WTC11 (cell line): ENCODE data around the gene WDPCP.

Experiments
- RORB ChIP-seq: fragments of 250-450 bp; sonication (Bioruptor Pico); IDR thresholded peaks from 2 replicates; pipeline ENCODE4 v1.9.0; 2021; ENCODE audit warnings: mild to moderate bottlenecking
- SP1 ChIP-seq: sonication (generic); formaldehyde crosslinking; conservative IDR thresholded peaks from 2 replicates; pipeline ENCODE4 v1.8.1; 2022; ENCODE audit warnings: missing genetic modification reagents
- TF ChIP-seq, protein P1 (sequence below): fragments of 200-600 bp; IDR thresholded peaks from 2 replicates; pipeline ENCODE4 v1.8.0; 2022; ENCODE audit warnings: antibody characterized with exemption
- TF ChIP-seq, protein P2 (sequence below): fragments of 250-450 bp; sonication (Bioruptor Pico); conservative IDR thresholded peaks from 2 replicates; pipeline ENCODE4 v1.9.0; 2021; ENCODE audit warnings: mild to moderate bottlenecking
- TF ChIP-seq, protein P3 (sequence below): fragments of 250-450 bp; sonication (Bioruptor Pico); IDR thresholded peaks from 2 replicates; pipeline ENCODE4 v2.1.2; 2022; ENCODE audit warnings: mild to moderate bottlenecking, moderate library complexity
- TF ChIP-seq, protein P4 (sequence below): sonication (generic); formaldehyde crosslinking; IDR thresholded peaks from 2 replicates; pipeline ENCODE4 v1.8.0; 2022; ENCODE audit warnings: mild to moderate bottlenecking, missing genetic modification reagents
- TF ChIP-seq, protein P5 (sequence below): sonication (generic); formaldehyde crosslinking; IDR thresholded peaks from 2 replicates; pipeline ENCODE4 v1.8.1; 2023; ENCODE audit warnings: mild to moderate bottlenecking, missing genetic modification reagents, moderate library complexity
- TF ChIP-seq, protein P6 (sequence below): fragments of 250-450 bp; sonication (Bioruptor Pico); IDR thresholded peaks from 2 replicates; pipeline ENCODE4 v1.9.0; 2021; ENCODE audit warnings: mild to moderate bottlenecking
- TF ChIP-seq, protein P7 (sequence below): sonication (generic); formaldehyde crosslinking; IDR thresholded peaks from 2 replicates; pipeline ENCODE4 v1.8.1; 2022; ENCODE audit warnings: missing genetic modification reagents, borderline replicate concordance
- TF ChIP-seq, protein P8 (sequence below): sonication (generic); formaldehyde crosslinking; conservative IDR thresholded peaks from 2 replicates; pipeline ENCODE4 v1.8.1; 2022; ENCODE audit warnings: mild to moderate bottlenecking, missing genetic modification reagents
- TF ChIP-seq, protein P9 (sequence below): sonication (generic); formaldehyde crosslinking; IDR thresholded peaks from 2 replicates; pipeline ENCODE4 v1.8.0; 2023; ENCODE audit warnings: missing genetic modification reagents

DNA sequence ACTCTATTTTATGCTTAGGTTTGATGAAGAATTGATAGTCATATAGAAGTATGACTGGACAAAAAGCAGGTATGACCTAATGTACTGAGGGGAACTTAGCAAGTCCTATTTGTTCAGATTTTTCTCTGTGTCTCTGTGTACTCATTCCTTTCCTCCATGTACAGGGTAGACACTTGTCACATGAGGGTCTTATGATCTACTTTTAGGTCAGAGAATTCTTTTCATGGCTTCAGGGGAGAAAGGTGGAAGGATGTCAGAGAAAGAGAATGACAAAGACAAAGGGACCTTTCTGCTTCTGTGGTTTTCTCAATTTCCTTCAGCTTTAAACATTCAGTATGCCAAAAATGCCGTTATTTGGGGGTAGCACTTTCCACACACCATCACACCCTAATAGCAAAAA is 181.6 kb downstream of the WDPCP start:
- TF ChIP-seq, protein P1, sequence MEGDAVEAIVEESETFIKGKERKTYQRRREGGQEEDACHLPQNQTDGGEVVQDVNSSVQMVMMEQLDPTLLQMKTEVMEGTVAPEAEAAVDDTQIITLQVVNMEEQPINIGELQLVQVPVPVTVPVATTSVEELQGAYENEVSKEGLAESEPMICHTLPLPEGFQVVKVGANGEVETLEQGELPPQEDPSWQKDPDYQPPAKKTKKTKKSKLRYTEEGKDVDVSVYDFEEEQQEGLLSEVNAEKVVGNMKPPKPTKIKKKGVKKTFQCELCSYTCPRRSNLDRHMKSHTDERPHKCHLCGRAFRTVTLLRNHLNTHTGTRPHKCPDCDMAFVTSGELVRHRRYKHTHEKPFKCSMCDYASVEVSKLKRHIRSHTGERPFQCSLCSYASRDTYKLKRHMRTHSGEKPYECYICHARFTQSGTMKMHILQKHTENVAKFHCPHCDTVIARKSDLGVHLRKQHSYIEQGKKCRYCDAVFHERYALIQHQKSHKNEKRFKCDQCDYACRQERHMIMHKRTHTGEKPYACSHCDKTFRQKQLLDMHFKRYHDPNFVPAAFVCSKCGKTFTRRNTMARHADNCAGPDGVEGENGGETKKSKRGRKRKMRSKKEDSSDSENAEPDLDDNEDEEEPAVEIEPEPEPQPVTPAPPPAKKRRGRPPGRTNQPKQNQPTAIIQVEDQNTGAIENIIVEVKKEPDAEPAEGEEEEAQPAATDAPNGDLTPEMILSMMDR: no peak
- no peak for TF ChIP-seq SP1 (CRISPR knock-in tag)
- TF ChIP-seq, protein P2, sequence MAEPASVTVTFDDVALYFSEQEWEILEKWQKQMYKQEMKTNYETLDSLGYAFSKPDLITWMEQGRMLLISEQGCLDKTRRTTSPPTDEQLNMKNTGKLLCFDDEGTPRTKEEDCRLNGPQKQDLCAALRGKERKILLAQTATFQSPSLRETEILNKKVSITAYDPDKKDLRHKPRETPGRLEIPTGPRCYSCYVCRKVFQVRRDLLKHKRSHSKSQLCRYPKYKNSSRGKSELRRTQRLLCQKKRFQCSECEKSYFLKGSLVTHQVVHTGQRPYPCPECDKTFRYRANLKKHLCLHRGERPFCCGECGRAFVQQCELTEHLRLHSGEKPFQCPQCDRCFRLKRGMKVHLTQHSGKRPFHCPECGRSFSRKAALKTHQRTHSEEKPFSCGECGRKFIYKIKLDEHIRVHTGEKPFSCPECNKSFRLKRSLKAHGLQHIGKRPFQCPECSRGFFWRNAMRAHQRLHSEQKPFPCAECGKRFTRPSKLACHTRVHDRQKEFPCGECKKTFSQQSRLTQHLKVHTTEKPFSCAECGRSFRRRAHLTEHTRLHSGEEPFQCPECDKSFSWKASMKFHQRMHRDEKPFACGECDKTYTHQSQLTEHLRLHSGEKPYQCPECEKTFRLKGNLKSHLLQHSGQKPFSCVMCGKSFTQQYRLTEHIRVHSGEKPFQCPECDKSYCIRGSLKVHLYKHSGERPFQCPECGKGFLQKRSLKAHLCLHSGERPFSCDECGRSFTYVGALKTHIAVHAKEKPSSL (CRISPR knock-in tag): no peak
- TF ChIP-seq, protein P3, sequence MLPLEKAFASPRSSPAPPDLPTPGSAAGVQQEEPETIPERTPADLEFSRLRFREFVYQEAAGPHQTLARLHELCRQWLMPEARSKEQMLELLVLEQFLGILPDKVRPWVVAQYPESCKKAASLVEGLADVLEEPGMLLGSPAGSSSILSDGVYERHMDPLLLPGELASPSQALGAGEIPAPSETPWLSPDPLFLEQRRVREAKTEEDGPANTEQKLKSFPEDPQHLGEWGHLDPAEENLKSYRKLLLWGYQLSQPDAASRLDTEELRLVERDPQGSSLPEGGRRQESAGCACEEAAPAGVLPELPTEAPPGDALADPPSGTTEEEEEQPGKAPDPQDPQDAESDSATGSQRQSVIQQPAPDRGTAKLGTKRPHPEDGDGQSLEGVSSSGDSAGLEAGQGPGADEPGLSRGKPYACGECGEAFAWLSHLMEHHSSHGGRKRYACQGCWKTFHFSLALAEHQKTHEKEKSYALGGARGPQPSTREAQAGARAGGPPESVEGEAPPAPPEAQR (CRISPR knock-in tag): no peak
- TF ChIP-seq, protein P4, sequence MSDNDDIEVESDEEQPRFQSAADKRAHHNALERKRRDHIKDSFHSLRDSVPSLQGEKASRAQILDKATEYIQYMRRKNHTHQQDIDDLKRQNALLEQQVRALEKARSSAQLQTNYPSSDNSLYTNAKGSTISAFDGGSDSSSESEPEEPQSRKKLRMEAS (CRISPR knock-in tag): no peak
- TF ChIP-seq, protein P5, sequence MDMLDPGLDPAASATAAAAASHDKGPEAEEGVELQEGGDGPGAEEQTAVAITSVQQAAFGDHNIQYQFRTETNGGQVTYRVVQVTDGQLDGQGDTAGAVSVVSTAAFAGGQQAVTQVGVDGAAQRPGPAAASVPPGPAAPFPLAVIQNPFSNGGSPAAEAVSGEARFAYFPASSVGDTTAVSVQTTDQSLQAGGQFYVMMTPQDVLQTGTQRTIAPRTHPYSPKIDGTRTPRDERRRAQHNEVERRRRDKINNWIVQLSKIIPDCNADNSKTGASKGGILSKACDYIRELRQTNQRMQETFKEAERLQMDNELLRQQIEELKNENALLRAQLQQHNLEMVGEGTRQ (CRISPR knock-in tag): no peak
- TF ChIP-seq, protein P6, sequence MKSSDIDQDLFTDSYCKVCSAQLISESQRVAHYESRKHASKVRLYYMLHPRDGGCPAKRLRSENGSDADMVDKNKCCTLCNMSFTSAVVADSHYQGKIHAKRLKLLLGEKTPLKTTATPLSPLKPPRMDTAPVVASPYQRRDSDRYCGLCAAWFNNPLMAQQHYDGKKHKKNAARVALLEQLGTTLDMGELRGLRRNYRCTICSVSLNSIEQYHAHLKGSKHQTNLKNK (CRISPR knock-in tag): no peak
- TF ChIP-seq, protein P7, sequence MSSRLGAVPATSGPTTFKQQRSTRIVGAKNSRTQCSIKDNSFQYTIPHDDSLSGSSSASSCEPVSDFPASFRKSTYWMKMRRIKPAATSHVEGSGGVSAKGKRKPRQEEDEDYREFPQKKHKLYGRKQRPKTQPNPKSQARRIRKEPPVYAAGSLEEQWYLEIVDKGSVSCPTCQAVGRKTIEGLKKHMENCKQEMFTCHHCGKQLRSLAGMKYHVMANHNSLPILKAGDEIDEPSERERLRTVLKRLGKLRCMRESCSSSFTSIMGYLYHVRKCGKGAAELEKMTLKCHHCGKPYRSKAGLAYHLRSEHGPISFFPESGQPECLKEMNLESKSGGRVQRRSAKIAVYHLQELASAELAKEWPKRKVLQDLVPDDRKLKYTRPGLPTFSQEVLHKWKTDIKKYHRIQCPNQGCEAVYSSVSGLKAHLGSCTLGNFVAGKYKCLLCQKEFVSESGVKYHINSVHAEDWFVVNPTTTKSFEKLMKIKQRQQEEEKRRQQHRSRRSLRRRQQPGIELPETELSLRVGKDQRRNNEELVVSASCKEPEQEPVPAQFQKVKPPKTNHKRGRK (CRISPR knock-in tag): no peak
- TF ChIP-seq, protein P8, sequence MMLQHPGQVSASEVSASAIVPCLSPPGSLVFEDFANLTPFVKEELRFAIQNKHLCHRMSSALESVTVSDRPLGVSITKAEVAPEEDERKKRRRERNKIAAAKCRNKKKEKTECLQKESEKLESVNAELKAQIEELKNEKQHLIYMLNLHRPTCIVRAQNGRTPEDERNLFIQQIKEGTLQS (CRISPR knock-in tag): no peak
- TF ChIP-seq, protein P9, sequence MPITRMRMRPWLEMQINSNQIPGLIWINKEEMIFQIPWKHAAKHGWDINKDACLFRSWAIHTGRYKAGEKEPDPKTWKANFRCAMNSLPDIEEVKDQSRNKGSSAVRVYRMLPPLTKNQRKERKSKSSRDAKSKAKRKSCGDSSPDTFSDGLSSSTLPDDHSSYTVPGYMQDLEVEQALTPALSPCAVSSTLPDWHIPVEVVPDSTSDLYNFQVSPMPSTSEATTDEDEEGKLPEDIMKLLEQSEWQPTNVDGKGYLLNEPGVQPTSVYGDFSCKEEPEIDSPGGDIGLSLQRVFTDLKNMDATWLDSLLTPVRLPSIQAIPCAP (CRISPR knock-in tag): no peak
- TF ChIP-seq RORB: no peak
